Glutamatergic neuron (in vitro differentiated cells): ENCODE measurements around the gene ZDHHC11B. TPM values are rescaled to one million over a fixed set of nuclear protein-coding genes. Genes with fewer than 3 reads are reported as not detected.
"Not testable (repeated sequence)": the region's sequence is repeated elsewhere in the genome, so short reads cannot be mapped to it uniquely, and the experiment has no call there.

ENCODE experiments used
- DNase-seq: peaks from one replicate; pipeline ENCODE4 v3.0.0; 2022
- H3K27ac Mint-ChIP-seq: one replicate; pipeline ENCODE4 v1.8.0; 2020; ENCODE audit warnings: mild to moderate bottlenecking, mixed read lengths, inconsistent platforms; ENCODE audit not compliant: unreplicated experiment
- H3K27me3 Mint-ChIP-seq: one replicate; pipeline ENCODE4 v1.8.0; 2020; ENCODE audit warnings: mild to moderate bottlenecking, moderate library complexity, mixed read lengths, inconsistent platforms; ENCODE audit not compliant: unreplicated experiment
- H3K36me3 Mint-ChIP-seq: one replicate; pipeline ENCODE4 v1.8.0; 2020; ENCODE audit warnings: mild to moderate bottlenecking, mixed read lengths, inconsistent platforms; ENCODE audit not compliant: unreplicated experiment
- H3K4me1 Mint-ChIP-seq: one replicate; pipeline ENCODE4 v1.8.0; 2020; ENCODE audit warnings: mild to moderate bottlenecking, low read depth, mixed read lengths, inconsistent platforms; ENCODE audit not compliant: unreplicated experiment
- H3K4me3 Mint-ChIP-seq: one replicate; pipeline ENCODE4 v1.8.0; 2020; ENCODE audit warnings: mild to moderate bottlenecking, mixed read lengths, inconsistent platforms; ENCODE audit not compliant: unreplicated experiment
- H3K9me3 Mint-ChIP-seq: one replicate; pipeline ENCODE4 v1.8.0; 2020; ENCODE audit warnings: mild to moderate bottlenecking, moderate library complexity, mixed read lengths, inconsistent platforms; ENCODE audit not compliant: unreplicated experiment
- total RNA-seq: library from RNA; stranded (reverse); fragmentation: NEBNext Ultra II Directional; extraction: Animal tissue kit (Norgen Biotek cat#: 25700); gene quantifications from one replicate; pipeline ENCODE4 v1.2.1, GENCODE V29; 2021; ENCODE audit not compliant: unreplicated experiment

Gene ZDHHC11B
- total RNA-seq, 1 donor from 2014 or later = 42.8 TPM

- not testable (repeated sequence) for H3K27me3 Mint-ChIP-seq, H3K27ac Mint-ChIP-seq, H3K4me1 Mint-ChIP-seq, H3K4me3 Mint-ChIP-seq, H3K36me3 Mint-ChIP-seq, DNase-seq, H3K9me3 Mint-ChIP-seq
Measured at GRCh38 chr5:708848-709517, 75.5 kb downstream of the ZDHHC11B start.

GRCh38 chr5:708374-708773 lies 76.2 kb downstream of the ZDHHC11B start:
- not testable (repeated sequence) for H3K4me3 Mint-ChIP-seq, H3K27ac Mint-ChIP-seq, H3K27me3 Mint-ChIP-seq, H3K36me3 Mint-ChIP-seq, H3K4me1 Mint-ChIP-seq, H3K9me3 Mint-ChIP-seq, DNase-seq

GRCh38 chr5:706127-706526 lies 78.4 kb downstream of the ZDHHC11B start:
- not testable (repeated sequence) for H3K4me3 Mint-ChIP-seq, H3K9me3 Mint-ChIP-seq, H3K36me3 Mint-ChIP-seq, H3K27me3 Mint-ChIP-seq, H3K4me1 Mint-ChIP-seq, H3K27ac Mint-ChIP-seq, DNase-seq

GRCh38 chr5:696753-697702 lies 87.5 kb downstream of the ZDHHC11B start:
- not testable (repeated sequence) for H3K27me3 Mint-ChIP-seq, DNase-seq, H3K4me3 Mint-ChIP-seq, H3K27ac Mint-ChIP-seq, H3K4me1 Mint-ChIP-seq, H3K9me3 Mint-ChIP-seq
- H3K36me3 Mint-ChIP-seq = peaks cover 28% of the 10 kb centered on the region

GRCh38 chr5:696191-696590 lies 88.3 kb downstream of the ZDHHC11B start:
- H3K27me3 Mint-ChIP-seq, H3K4me1 Mint-ChIP-seq, H3K27ac Mint-ChIP-seq, H3K9me3 Mint-ChIP-seq, H3K4me3 Mint-ChIP-seq, DNase-seq: not testable (repeated sequence)
- H3K36me3 Mint-ChIP-seq = peaks cover 28% of the 10 kb centered on the region

- H3K9me3 Mint-ChIP-seq = not testable (repeated sequence)
Measured at GRCh38 chr5:695475-695874, 89.1 kb downstream of the ZDHHC11B start.

GRCh38 chr5:694042-694431 lies 90.5 kb downstream of the ZDHHC11B start:
- H3K4me3 Mint-ChIP-seq, H3K27ac Mint-ChIP-seq, H3K9me3 Mint-ChIP-seq, H3K27me3 Mint-ChIP-seq, H3K4me1 Mint-ChIP-seq, DNase-seq: not testable (repeated sequence)
- peaks cover 21% of the 10 kb centered on the region for H3K36me3 Mint-ChIP-seq

More at GRCh38 chr5:695475-695874, 89.1 kb downstream of the ZDHHC11B start:
- not testable (repeated sequence) for H3K27me3 Mint-ChIP-seq, H3K4me3 Mint-ChIP-seq, H3K4me1 Mint-ChIP-seq, DNase-seq, H3K27ac Mint-ChIP-seq
- H3K36me3 Mint-ChIP-seq = peaks cover 24% of the 10 kb centered on the region

GRCh38 chr5:693271-694041 lies 91.1 kb downstream of the ZDHHC11B start, which contains the start of gene TPPP:
Gene TPPP, minus strand, starts transcription at chr5:693352. Its CDS starts 15,292 bp downstream, at chr5:678060.
- H3K9me3 Mint-ChIP-seq, H3K4me1 Mint-ChIP-seq, H3K27me3 Mint-ChIP-seq: not testable (repeated sequence)
- peak; percentile 89 for DNase-seq
- peak within 1 kb of the TSS; percentile 84 for H3K4me3 Mint-ChIP-seq
- H3K36me3 Mint-ChIP-seq = peaks cover 15% of the 10 kb centered on the region
- H3K27ac Mint-ChIP-seq = peak within 1 kb of the TSS; percentile 43

GRCh38 chr5:692529-693041 lies 91.9 kb downstream of the ZDHHC11B start:
- Mint-ChIP-seq H3K36me3 (peaks cover 10% of the 10 kb centered on the region), H3K4me3 (peak overlapping the region; percentile 55), H3K27ac (peak overlapping the region; percentile 43)
- H3K9me3 Mint-ChIP-seq, H3K4me1 Mint-ChIP-seq, H3K27me3 Mint-ChIP-seq: not testable (repeated sequence)
- peak; percentile 64 for DNase-seq
